GM12801 (cell line): ENCODE results near the gene SERPINH1.

ENCODE experiments used
- CTCF ChIP-seq: IDR thresholded peaks from one replicate; pipeline ENCODE4 v1.5.1; 2011; ENCODE audit warnings: control low read depth; ENCODE audit not compliant: insufficient read length; ENCODE audit errors: extremely low read depth

Gene SERPINH1

DNA sequence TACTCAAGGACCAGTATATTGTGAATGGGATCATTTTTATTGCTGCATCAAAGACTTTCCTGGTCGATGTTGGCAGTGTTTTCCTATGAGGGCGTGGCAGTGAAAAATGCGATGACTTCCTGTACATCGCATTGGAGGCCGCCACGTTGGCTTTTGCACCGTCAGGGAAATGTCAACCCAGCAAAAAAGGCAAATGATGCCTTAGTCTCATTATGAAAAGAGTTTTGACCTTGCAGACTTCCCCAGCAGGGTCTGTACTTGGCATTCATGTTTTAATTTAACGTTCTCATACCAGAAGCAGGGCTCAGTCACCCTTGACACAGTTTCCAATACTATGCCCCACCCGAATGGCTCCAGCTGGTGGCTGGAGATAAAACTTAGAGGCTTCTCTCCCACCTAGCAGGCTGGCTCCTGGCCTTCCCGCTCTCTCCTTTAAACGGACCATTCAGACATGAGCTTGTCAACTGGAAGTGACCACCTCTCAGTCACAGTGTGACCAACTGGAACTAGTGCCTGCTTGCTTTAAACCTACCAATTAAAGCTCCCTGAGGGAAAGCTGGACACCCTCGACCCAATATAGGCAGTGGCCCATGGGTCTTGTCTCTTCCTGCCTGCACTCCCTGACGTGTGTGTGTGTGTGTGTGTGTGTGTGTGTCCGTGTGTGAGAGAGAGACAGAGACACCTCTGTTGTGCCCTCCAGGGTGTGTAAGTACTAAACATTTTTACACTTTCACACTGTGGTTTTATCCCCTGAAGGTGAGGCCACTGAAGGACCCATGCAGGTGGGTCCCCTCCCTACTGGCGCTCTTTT is 27.6 kb upstream of the SERPINH1 start:
- TF ChIP-seq CTCF = no peak

- TF ChIP-seq CTCF = no peak
These were observed 27.0 kb upstream of the SERPINH1 start for GRCh38 chr11:75535071-75535470.

GRCh38 chr11:75536786-75537641 is 25.0 kb upstream of the SERPINH1 start:
- TF ChIP-seq CTCF = no peak

DNA sequence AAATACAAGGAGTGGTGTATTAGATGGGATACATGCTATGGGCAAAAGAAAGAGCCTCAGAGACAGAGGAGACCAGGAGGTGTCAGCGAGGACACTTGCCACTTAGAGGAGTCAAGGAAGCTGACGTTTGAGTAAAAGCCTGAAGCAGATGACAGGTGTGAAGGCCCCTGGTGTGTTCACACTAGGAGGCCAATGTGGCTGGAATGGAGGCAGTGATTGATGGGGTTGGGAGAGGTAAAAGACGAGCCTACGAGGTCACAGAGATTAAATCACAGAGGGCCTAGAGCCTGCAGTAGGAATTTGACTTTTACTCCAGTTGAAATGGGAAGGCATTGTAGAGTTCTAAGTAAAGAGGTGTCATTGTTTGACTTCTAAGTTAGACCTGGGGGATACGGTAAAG is 24.3 kb upstream of the SERPINH1 start:
- TF ChIP-seq CTCF = no peak

DNA sequence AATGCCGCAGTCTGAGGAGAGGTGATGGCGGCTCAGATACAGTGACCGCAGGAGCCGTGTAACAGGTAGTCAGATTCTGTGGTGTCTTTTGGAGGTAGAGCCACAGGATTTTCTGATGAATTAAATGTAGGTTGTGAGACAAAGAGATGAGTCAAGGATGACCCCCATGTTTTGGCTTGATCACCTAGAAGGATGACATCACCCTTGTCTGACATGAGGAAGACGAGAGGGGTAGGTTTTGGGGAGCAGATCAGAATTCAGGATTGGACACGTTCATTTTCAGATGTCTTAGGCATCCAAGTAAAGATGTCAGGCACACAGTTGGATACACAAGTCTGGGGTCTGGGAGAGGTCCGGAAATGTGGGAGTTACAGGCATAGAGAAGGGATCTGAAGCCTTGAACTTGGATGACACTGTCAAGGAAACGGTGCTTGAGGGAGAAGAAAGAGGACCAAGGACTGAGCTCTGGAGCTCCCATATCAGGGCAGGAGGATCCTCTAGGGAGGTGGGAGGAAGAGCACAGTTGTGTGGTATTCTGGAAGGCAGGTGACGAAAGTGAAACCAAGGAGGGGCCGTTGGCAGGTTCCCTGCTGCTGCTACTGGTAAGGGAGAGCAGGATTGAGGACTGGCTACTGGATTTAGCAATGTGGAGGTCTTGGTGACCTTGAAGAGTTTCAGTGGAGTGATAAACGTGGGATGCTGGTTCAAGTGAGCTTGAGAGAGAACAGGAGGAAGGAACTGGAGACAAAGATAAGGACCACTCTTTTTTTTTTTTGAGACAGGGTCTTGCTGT is 23.7 kb upstream of the SERPINH1 start:
- TF ChIP-seq CTCF = no peak

- no peak for TF ChIP-seq CTCF
These were observed 22.4 kb upstream of the SERPINH1 start for GRCh38 chr11:75539459-75540334.
